Mesendoderm (in vitro differentiated cells): ENCODE data around the gene KLHL18.
A peak's percentile ranks its signal among the peaks of the same experiment; 100 is the strongest.

Experiments
- DNase-seq: peaks from one replicate; pipeline ENCODE4 v3.0.0; 2013
- H2AK5ac ChIP-seq: 2 replicates; pipeline ENCODE4 v1.6.1; 2013; ENCODE audit warnings: low read length, inconsistent platforms
- H2BK120ac ChIP-seq: 2 replicates; pipeline ENCODE4 v1.6.1; 2013; ENCODE audit warnings: low read depth, mild to moderate bottlenecking, low read length, moderate library complexity, mixed read lengths
- H2BK15ac ChIP-seq: replicated peaks from 2 replicates; pipeline ENCODE4 v1.6.1; 2013; ENCODE audit warnings: low read depth, mild to moderate bottlenecking, moderate library complexity
- H2BK5ac ChIP-seq: 2 replicates; pipeline ENCODE4 v1.6.1; 2013; ENCODE audit warnings: low read length, inconsistent platforms
- H3K18ac ChIP-seq: 2 replicates; pipeline ENCODE4 v1.6.1; 2013; ENCODE audit warnings: mild to moderate bottlenecking, low read length, mixed read lengths
- H3K23ac ChIP-seq: one replicate; pipeline ENCODE4 v1.6.1; 2013; ENCODE audit warnings: low read length
- H3K27ac ChIP-seq: 2 replicates; pipeline ENCODE4 v1.5.1; 2013; ENCODE audit warnings: low read depth, mild to moderate bottlenecking, inconsistent platforms, low read length, moderate library complexity
- H3K27me3 ChIP-seq: 2 replicates; pipeline ENCODE4 v1.6.1; 2013; ENCODE audit warnings: low read length, control low read depth, mild to moderate bottlenecking, inconsistent platforms; ENCODE audit not compliant: insufficient read depth, poor library complexity
- H3K36me3 ChIP-seq: 2 replicates; pipeline ENCODE4 v1.6.1; 2013; ENCODE audit warnings: low read length, inconsistent platforms; ENCODE audit not compliant: control insufficient read depth, insufficient read depth
- H3K4ac ChIP-seq: one replicate; pipeline ENCODE4 v1.6.1; 2013; ENCODE audit warnings: low read depth, mild to moderate bottlenecking, low read length, moderate library complexity
- H3K4me1 ChIP-seq: 2 replicates; pipeline ENCODE4 v1.6.1; 2013; ENCODE audit warnings: low read depth, low read length, inconsistent platforms; ENCODE audit not compliant: control insufficient read depth
- H3K4me2 ChIP-seq: 2 replicates; pipeline ENCODE4 v1.6.1; 2013; ENCODE audit warnings: low read length
- H3K4me3 ChIP-seq: 2 replicates; pipeline ENCODE4 v1.5.1; 2013; ENCODE audit warnings: mild to moderate bottlenecking, low read length
- H3K56ac ChIP-seq: one replicate; pipeline ENCODE4 v1.6.1; 2013; ENCODE audit warnings: low read length
- H3K79me1 ChIP-seq: 2 replicates; pipeline ENCODE4 v1.6.1; 2013; ENCODE audit warnings: low read length, inconsistent platforms
- H3K79me2 ChIP-seq: 2 replicates; pipeline ENCODE4 v1.6.1; 2013; ENCODE audit warnings: mild to moderate bottlenecking, low read length; ENCODE audit not compliant: control insufficient read depth, insufficient read depth
- H3K9ac ChIP-seq: 2 replicates; pipeline ENCODE4 v1.6.1; 2013; ENCODE audit warnings: low read length, inconsistent platforms
- H4K5ac ChIP-seq: one replicate; pipeline ENCODE4 v1.6.1; 2013; ENCODE audit warnings: low read length
- H4K8ac ChIP-seq: one replicate; pipeline ENCODE4 v1.6.1; 2013; ENCODE audit warnings: low read depth, mild to moderate bottlenecking, control low read depth, low read length, moderate library complexity
- WGBS: extraction: QIAGEN DNeasy Blood & Tissue Kit; methylation state at CpG from one replicate; pipeline ENCODE4 v1.1.7; 2013; ENCODE audit warnings: low lambda C conversion rate, missing lambda C conversion rate; ENCODE audit not compliant: insufficient coverage; ENCODE audit errors: extremely low coverage; 5-methylcytosine and 5-hydroxymethylcytosine counted together

The KLHL18 gene

GRCh38 chr3:47280519-47280918 lies 2.2 kb upstream of the KLHL18 start:
- Histone ChIP-seq H3K27me3 (no peaks in the 10 kb centered on the region), H2BK15ac (no peak overlapping the region), H2BK120ac (no peak overlapping the region), H2AK5ac (no peak overlapping the region), H3K79me1 (peaks cover 5% of the 10 kb centered on the region), H3K4me2 (no peak overlapping the region), H4K8ac (no peak overlapping the region), H3K23ac (no peak overlapping the region), H3K9ac (no peak overlapping the region), H3K4me1 (no peaks in the 10 kb centered on the region), H4K5ac (no peak overlapping the region), H3K56ac (no peak overlapping the region), H2BK5ac (no peak overlapping the region), H3K27ac (no peak overlapping the region), H3K18ac (no peak overlapping the region), H3K4ac (no peak overlapping the region), H3K4me3 (no peak overlapping the region), H3K36me3 (no peaks in the 10 kb centered on the region), H3K79me2 (peaks cover 16% of the 10 kb centered on the region)
- WGBS = no CpG with 5 or more reads among the region's 5 CpGs
- DNase-seq = no peak

- peaks cover 31% of the 10 kb centered on the region for H3K79me2 ChIP-seq
- H3K9ac ChIP-seq = peak overlapping the region; percentile 93
- peak overlapping the region; percentile 94 for H3K4me3 ChIP-seq
- H2AK5ac ChIP-seq = no peak overlapping the region
- no peak overlapping the region for H4K5ac ChIP-seq
- H2BK15ac ChIP-seq = no peak overlapping the region
- H3K18ac ChIP-seq = peak overlapping the region; percentile 2
- DNase-seq = peak; percentile 37
- H3K4me2 ChIP-seq = peak overlapping the region; percentile 81
- H3K27ac ChIP-seq = no peak overlapping the region
- H3K4me1 ChIP-seq = no peaks in the 10 kb centered on the region
- peak overlapping the region; percentile 99 for H3K56ac ChIP-seq
- H3K79me1 ChIP-seq = peaks cover 16% of the 10 kb centered on the region
- no peak overlapping the region for H4K8ac ChIP-seq
- H3K23ac ChIP-seq = no peak overlapping the region
- H2BK120ac ChIP-seq = no peak overlapping the region
- H3K4ac ChIP-seq = no peak overlapping the region
- peaks cover under 1% of the 10 kb centered on the region for H3K36me3 ChIP-seq
- H3K27me3 ChIP-seq = no peaks in the 10 kb centered on the region
- no CpG with 5 or more reads among the region's 10 CpGs for WGBS
- no peak overlapping the region for H2BK5ac ChIP-seq
Measured at GRCh38 chr3:47283193-47283537, 421 bp downstream of the KLHL18 start.

DNA sequence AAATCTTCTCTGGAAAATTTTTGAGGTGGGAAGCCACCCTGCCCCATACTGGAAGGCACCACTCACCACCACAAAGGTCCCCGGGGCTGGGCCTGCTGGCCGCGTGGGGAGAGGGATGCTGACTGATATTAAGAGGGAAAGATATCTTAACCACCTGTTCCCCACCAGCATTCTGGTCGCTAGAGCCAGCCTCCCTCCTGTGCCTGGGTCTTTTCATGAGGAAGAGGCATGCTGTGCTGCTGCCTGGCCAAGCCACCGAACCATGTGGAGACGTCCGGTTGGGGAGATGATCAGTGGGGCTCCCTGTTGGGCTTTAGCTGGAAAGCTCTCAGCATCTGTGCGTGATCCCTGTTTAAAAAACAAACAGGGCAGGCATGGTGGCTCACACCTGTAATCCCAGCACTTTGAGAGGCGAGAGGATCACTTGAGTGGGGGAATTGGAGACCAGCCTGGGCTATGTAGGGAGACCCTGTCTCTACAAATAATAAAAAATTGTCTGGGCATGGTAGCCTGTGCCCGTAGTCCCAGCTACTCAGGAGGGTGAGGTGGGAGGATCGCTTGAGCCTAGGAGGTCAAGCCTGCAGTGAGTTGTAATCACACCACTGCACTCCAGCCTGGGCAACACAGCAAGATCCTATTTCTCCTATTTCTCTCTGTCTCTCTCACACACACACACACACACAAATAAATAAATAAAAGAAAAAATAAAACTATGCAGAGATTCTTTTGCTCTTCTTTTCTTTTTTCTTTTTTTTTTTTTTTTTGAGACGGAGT lies 1.0 kb downstream of the KLHL18 start:
- Histone ChIP-seq H2BK120ac (no peak overlapping the region), H3K18ac (no peak overlapping the region), H3K4ac (no peak overlapping the region)

GRCh38 chr3:47288966-47289910 lies 6.5 kb downstream of the KLHL18 start:
- no CpG with 5 or more reads among the region's 6 CpGs for WGBS
- Histone ChIP-seq H3K56ac (no peak overlapping the region), H2BK5ac (no peak overlapping the region), H4K5ac (no peak overlapping the region), H3K79me2 (peaks cover 41% of the 10 kb centered on the region), H4K8ac (no peak overlapping the region), H2AK5ac (no peak overlapping the region), H3K4me3 (no peak overlapping the region), H3K79me1 (peaks cover 29% of the 10 kb centered on the region), H3K18ac (no peak overlapping the region), H3K23ac (no peak overlapping the region), H3K4me2 (no peak overlapping the region), H3K4me1 (no peaks in the 10 kb centered on the region), H2BK15ac (no peak overlapping the region), H3K27ac (no peak overlapping the region), H3K4ac (no peak overlapping the region), H2BK120ac (no peak overlapping the region), H3K9ac (no peak overlapping the region), H3K36me3 (peaks cover 6% of the 10 kb centered on the region), H3K27me3 (no peaks in the 10 kb centered on the region)
- DNase-seq = no peak

More for the DNA sequence above, 1.0 kb downstream of the KLHL18 start:
- Histone ChIP-seq H3K4me1 (no peaks in the 10 kb centered on the region), H4K5ac (no peak overlapping the region), H3K79me2 (peaks cover 33% of the 10 kb centered on the region), H3K27ac (no peak overlapping the region), H3K4me3 (peak overlapping the region; percentile 94), H3K23ac (no peak overlapping the region), H2BK5ac (no peak overlapping the region), H2AK5ac (no peak overlapping the region), H3K79me1 (peaks cover 19% of the 10 kb centered on the region), H3K36me3 (peaks cover 2% of the 10 kb centered on the region), H3K56ac (peak overlapping the region; percentile 63), H3K9ac (peak overlapping the region; percentile 93), H4K8ac (no peak overlapping the region), H3K4me2 (peak overlapping the region; percentile 68), H3K27me3 (no peaks in the 10 kb centered on the region), H2BK15ac (no peak overlapping the region)
- DNase-seq = peak; percentile 57
- WGBS = no CpG with 5 or more reads among the region's 12 CpGs

DNA sequence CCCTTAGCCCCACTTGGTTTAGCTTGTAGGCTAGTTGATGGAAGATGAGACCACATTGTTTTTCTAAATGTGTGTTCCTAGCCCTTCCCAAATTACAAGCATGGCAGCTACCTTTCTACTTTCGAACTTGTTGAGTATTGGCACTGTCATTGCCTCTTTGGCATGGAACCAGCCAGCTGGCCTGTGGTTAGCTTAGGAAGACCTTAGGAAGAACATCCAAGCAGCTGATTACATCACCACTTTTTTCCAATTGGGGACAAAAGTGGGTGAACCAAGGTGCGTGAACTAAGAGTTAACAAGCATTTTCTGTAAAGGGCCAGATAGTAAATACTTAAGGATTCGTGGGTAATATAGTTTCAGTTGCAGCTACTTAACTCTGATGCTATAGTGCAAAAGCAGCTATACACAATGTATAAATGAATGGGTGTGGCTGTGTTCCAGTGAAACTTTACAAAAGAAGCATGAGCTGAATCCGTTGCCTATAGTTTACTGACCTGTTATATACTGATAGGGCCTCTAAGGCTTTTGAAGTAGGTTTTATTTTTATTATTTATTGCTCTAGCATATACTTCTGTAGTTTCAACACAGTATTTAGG lies 8.5 kb downstream of the KLHL18 start:
- Histone ChIP-seq H2AK5ac (no peak overlapping the region), H3K4me1 (no peaks in the 10 kb centered on the region), H4K8ac (no peak overlapping the region), H3K23ac (no peak overlapping the region), H3K27me3 (no peaks in the 10 kb centered on the region), H3K79me1 (peaks cover 36% of the 10 kb centered on the region), H3K4ac (no peak overlapping the region), H4K5ac (no peak overlapping the region), H3K36me3 (peaks cover 6% of the 10 kb centered on the region), H3K9ac (no peak overlapping the region), H3K18ac (no peak overlapping the region), H3K4me2 (no peak overlapping the region), H2BK120ac (no peak overlapping the region), H2BK15ac (no peak overlapping the region), H3K56ac (no peak overlapping the region), H3K27ac (no peak overlapping the region), H2BK5ac (no peak overlapping the region), H3K79me2 (peaks cover 38% of the 10 kb centered on the region), H3K4me3 (no peak overlapping the region)
- no CpG with 5 or more reads among the region's 4 CpGs for WGBS
- no peak for DNase-seq
